HUDEP-2 (cell line): ENCODE data around the gene GSTO2.
"Not testable (repeated sequence)": the region's sequence is repeated elsewhere in the genome, so short reads cannot be mapped to it uniquely, and the experiment has no call there.

Experiments
- DNase-seq, 76 experiments: peaks; one replicate each; lab custom pipeline; 2025; ENCODE audit not compliant: unreplicated experiment in 76 of 76; lab: John Stamatoyannopoulos, UW

GSTO2 gene

GRCh38 chr10:104268713-104269645 lies at the start of gene GSTO2:
TSS of gene GSTO2 (plus strand) at chr10:104269184. CDS start at chr10:104274916, 5,732 bp downstream.
- DNase-seq = peak; percentile 39 to 99 (median 97)

- no peak for DNase-seq
Observed at GRCh38 chr10:104220522-104220921, 48.5 kb upstream of the GSTO2 start.

GRCh38 chr10:104223304-104223703 lies 45.7 kb upstream of the GSTO2 start:
- no peak for DNase-seq

- no peak for DNase-seq
Observed at GRCh38 chr10:104230490-104230889, 38.5 kb upstream of the GSTO2 start.

- DNase-seq = peak in 75 of 76 experiments; percentile 20 to 99 (median 96)
Observed at GRCh38 chr10:104231784-104232612, 37.0 kb upstream of the GSTO2 start, which contains the start of gene CFAP43. TSS of gene CFAP43 (minus strand) at chr10:104232364. CDS start at chr10:104232246, 118 bp downstream.

GRCh38 chr10:104232613-104233102 lies 36.3 kb upstream of the GSTO2 start:
- peak in 2 of 76 experiments; percentile 54 to 55 for DNase-seq

GRCh38 chr10:104233817-104234216 lies 35.2 kb upstream of the GSTO2 start:
- DNase-seq = peak in 34 of 76 experiments; percentile 4 to 66 (median 44)

- no peak for DNase-seq
Observed at GRCh38 chr10:104234934-104235333, 34.0 kb upstream of the GSTO2 start.

GRCh38 chr10:104235801-104236200 lies 33.2 kb upstream of the GSTO2 start:
- DNase-seq = no peak

- no peak for DNase-seq
Observed at GRCh38 chr10:104240078-104240477, 28.9 kb upstream of the GSTO2 start.

- no peak for DNase-seq
Observed at GRCh38 chr10:104242545-104242944, 26.4 kb upstream of the GSTO2 start.

- not testable (repeated sequence) for DNase-seq
Observed at GRCh38 chr10:104243009-104243408, 26.0 kb upstream of the GSTO2 start.

- DNase-seq = no peak
Observed at GRCh38 chr10:104243512-104243911, 25.5 kb upstream of the GSTO2 start.

GRCh38 chr10:104245066-104245632 lies 23.8 kb upstream of the GSTO2 start:
- DNase-seq = no peak

GRCh38 chr10:104246976-104247375 lies 22.0 kb upstream of the GSTO2 start:
- DNase-seq = peak in 71 of 76 experiments; percentile 20 to 99 (median 87)

- peak in 23 of 76 experiments; percentile 25 to 76 (median 47) for DNase-seq
Observed at GRCh38 chr10:104247513-104248146, 21.4 kb upstream of the GSTO2 start.

- DNase-seq = not testable (repeated sequence)
Observed at GRCh38 chr10:104248931-104249330, 20.1 kb upstream of the GSTO2 start.

- DNase-seq = no peak
Observed at GRCh38 chr10:104250371-104250770, 18.6 kb upstream of the GSTO2 start.

- no peak for DNase-seq
Observed at GRCh38 chr10:104251443-104251842, 17.5 kb upstream of the GSTO2 start.

- peak in 21 of 76 experiments; percentile 14 to 56 (median 32) for DNase-seq
Observed at GRCh38 chr10:104252368-104252767, 16.6 kb upstream of the GSTO2 start.
